BJ (cell line): Measurements from ENCODE around the gene ZAP70. TPM values are rescaled to one million over a fixed set of nuclear protein-coding genes. Genes with fewer than 3 reads are reported as not detected.

Experiments
- CTCF ChIA-PET: fragments of 350-600 bp; formaldehyde crosslinking; extraction: SDS; loops from one replicate; lab custom pipeline; 2021; ENCODE audit warnings: antibody characterized with exemption, inconsistent platforms; lab: Yijun Ruan, JAX
- POLR2A ChIA-PET: fragments of 300-600 bp; sonication (Branson Sonifier 250); formaldehyde crosslinking; extraction: SDS; loops from one replicate; lab custom pipeline; 2021; ENCODE audit warnings: antibody characterized with exemption; lab: Charles Lee
- DNase-seq: peaks from one replicate; pipeline ENCODE4 v3.0.0-alpha.2; 2011; ENCODE audit warnings: low read depth
- H3K27me3 ChIP-seq: 2 replicates; pipeline ENCODE4 v1.6.0; 2011; ENCODE audit warnings: low read length; ENCODE audit not compliant: control insufficient read depth, insufficient read depth
- H3K36me3 ChIP-seq: 2 replicates; pipeline ENCODE4 v1.5.1; 2011; ENCODE audit warnings: low read length; ENCODE audit not compliant: control insufficient read depth, insufficient read depth
- H3K4me3 ChIP-seq: 2 replicates; pipeline ENCODE4 v1.5.1; 2011; ENCODE audit warnings: low read depth, mild to moderate bottlenecking, control low read depth, low read length
- polyA plus RNA-seq: library from polyadenylated mRNA; depleted of rRNA; stranded (reverse); fragments of >200 nt; gene quantifications from 2 replicates; pipeline ENCODE4 v1.2.3, GENCODE V29; 2011
- TF ChIP-seq, protein P1 (sequence below): IDR thresholded peaks from 2 replicates; pipeline ENCODE4 v1.5.1; 2011; ENCODE audit warnings: low read depth, mild to moderate bottlenecking, control low read depth, inconsistent platforms, low read length, moderate library complexity; ENCODE audit not compliant: insufficient read depth

Gene ZAP70
- polyA plus RNA-seq, 1 experiment = 0.16 TPM

GRCh38 chr2:97737421-97738178, 24.2 kb downstream of the ZAP70 start:
- ChIA-PET POLR2A (no interaction called here), CTCF (interaction anchor here (0.7 to 1.1 kb wide), 2 partner anchors 28 to 29 kb away, joined by 3 to 4 read pairs; no protein-coding TSS in a partner anchor)
- TF ChIP-seq, protein P1, sequence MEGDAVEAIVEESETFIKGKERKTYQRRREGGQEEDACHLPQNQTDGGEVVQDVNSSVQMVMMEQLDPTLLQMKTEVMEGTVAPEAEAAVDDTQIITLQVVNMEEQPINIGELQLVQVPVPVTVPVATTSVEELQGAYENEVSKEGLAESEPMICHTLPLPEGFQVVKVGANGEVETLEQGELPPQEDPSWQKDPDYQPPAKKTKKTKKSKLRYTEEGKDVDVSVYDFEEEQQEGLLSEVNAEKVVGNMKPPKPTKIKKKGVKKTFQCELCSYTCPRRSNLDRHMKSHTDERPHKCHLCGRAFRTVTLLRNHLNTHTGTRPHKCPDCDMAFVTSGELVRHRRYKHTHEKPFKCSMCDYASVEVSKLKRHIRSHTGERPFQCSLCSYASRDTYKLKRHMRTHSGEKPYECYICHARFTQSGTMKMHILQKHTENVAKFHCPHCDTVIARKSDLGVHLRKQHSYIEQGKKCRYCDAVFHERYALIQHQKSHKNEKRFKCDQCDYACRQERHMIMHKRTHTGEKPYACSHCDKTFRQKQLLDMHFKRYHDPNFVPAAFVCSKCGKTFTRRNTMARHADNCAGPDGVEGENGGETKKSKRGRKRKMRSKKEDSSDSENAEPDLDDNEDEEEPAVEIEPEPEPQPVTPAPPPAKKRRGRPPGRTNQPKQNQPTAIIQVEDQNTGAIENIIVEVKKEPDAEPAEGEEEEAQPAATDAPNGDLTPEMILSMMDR = no peak
- no peak overlapping the region for H3K4me3 ChIP-seq
- no peaks in the 10 kb centered on the region for H3K27me3 ChIP-seq
- no peak for DNase-seq
- H3K36me3 ChIP-seq = no peaks in the 10 kb centered on the region

- DNase-seq = no peak
- TF ChIP-seq, protein P1 = no peak
- Histone ChIP-seq H3K36me3 (no peaks in the 10 kb centered on the region), H3K27me3 (no peaks in the 10 kb centered on the region), H3K4me3 (no peak overlapping the region)
- CTCF ChIA-PET = interaction anchor here (1.1 to 3.5 kb wide), 2 partner anchors 12 to 649 kb away, joined by 3 to 28 read pairs; no protein-coding TSS in a partner anchor
- POLR2A ChIA-PET = no interaction called here
These were observed 25.0 kb downstream of the ZAP70 start for GRCh38 chr2:97738179-97739019.

DNA sequence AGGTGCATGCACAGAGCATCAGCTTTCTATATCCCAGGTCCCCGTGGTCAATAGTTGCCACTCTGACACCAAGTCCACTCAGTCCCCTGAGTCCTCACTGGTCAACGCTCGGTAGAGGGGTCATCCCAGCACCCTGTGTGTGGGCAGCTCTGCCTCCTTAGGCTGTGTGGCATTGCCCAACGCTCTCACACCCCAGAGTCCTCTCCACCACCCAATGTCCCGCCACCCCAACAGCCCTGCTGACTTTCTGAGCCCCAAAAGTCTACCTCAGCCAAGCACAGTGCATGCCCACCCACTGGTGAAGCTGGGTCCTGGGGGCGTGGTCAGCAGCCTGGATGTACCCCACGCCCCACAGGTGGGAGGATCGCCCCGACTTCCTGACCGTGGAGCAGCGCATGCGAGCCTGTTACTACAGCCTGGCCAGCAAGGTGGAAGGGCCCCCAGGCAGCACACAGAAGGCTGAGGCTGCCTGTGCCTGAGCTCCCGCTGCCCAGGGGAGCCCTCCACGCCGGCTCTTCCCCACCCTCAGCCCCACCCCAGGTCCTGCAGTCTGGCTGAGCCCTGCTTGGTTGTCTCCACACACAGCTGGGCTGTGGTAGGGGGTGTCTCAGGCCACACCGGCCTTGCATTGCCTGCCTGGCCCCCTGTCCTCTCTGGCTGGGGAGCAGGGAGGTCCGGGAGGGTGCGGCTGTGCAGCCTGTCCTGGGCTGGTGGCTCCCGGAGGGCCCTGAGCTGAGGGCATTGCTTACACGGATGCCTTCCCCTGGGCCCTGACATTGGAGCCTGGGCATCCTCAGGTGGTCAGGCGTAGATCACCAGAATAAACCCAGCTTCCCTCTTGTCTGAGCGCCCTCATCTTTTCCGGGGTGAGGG, 25.9 kb downstream of the ZAP70 start:
- no peaks in the 10 kb centered on the region for H3K36me3 ChIP-seq
- TF ChIP-seq, protein P1 = no peak
- no peaks in the 10 kb centered on the region for H3K27me3 ChIP-seq
- ChIA-PET POLR2A (no interaction called here), CTCF (interaction anchor here (1.1 to 3.5 kb wide), 8 partner anchors 9 to 648 kb away, joined by 3 to 28 read pairs (median 8); no protein-coding TSS in a partner anchor)
- no peak for DNase-seq
- no peak overlapping the region for H3K4me3 ChIP-seq

GRCh38 chr2:97739893-97740245, 26.5 kb downstream of the ZAP70 start:
- POLR2A ChIA-PET = no interaction called here
- H3K4me3 ChIP-seq = no peak overlapping the region
- no peak for DNase-seq
- CTCF ChIA-PET = interaction anchor here (1.1 to 3.5 kb wide), 11 partner anchors 9 to 648 kb away, joined by 3 to 28 read pairs (median 6); no protein-coding TSS in a partner anchor
- TF ChIP-seq, protein P1 = no peak
- no peaks in the 10 kb centered on the region for H3K36me3 ChIP-seq
- no peaks in the 10 kb centered on the region for H3K27me3 ChIP-seq
